Activated naive CD4-positive, alpha-beta T cell treated with anti-CD3 and anti-CD28 coated beads, Interleukin-2, amount 50 U/mL, for 72 hours (primary cell): Measurements from ENCODE around the gene SHC1. TPM values are rescaled to one million over a fixed set of nuclear protein-coding genes. Genes with fewer than 3 reads are reported as not detected.

Experiments used
- ATAC-seq, 2 donors: fragments of 150-1000 bp; cut with Tn5 transposase; 2 replicates each; pipeline ENCODE4 v1.10.0; 2021; ENCODE audit warnings: mild to moderate bottlenecking in 2 of 2, moderate library complexity in 2 of 2
- DNase-seq, 2 donors: peaks; one replicate each; pipeline ENCODE4 v3.0.0; 2021 to 2022; ENCODE audit warnings: low spot score in 2 of 2
- H3K27ac Mint-ChIP-seq, 2 donors: one replicate each; pipeline ENCODE4 v1.8.0; 2022; ENCODE audit warnings: mild to moderate bottlenecking in 2 of 2, mixed read lengths in 2 of 2
- H3K36me3 Mint-ChIP-seq, 2 donors: one replicate each; pipeline ENCODE4 v1.8.0; 2022; ENCODE audit warnings: mixed read lengths in 2 of 2
- H3K9me3 Mint-ChIP-seq, 2 donors: one replicate each; pipeline ENCODE4 v1.8.0; 2022; ENCODE audit warnings: mixed read lengths in 2 of 2
- total RNA-seq, 2 donors: library from RNA; stranded (reverse); gene quantifications; one replicate each; pipeline ENCODE4 v1.2.3, GENCODE V29; 2022

SHC1 gene
- total RNA-seq, 2 donors from 2014 or later, result 50.3 to 76.2 TPM

GRCh38 chr1:154912755-154913154, 57.8 kb downstream of the SHC1 start:
- H3K27ac Mint-ChIP-seq, result no peak overlapping the region
- DNase-seq (no peak), ATAC-seq (no peak)
- peaks cover 0 to 3% of the 10 kb centered on the region in 2 donors for H3K9me3 Mint-ChIP-seq
- H3K36me3 Mint-ChIP-seq, result peaks cover 4 to 9% of the 10 kb centered on the region in 2 donors

Other genes with a start within 250 kb of the SHC1 start
- gene KCNN3, start 100.5 kb downstream of the SHC1 start, total RNA-seq, result under 1 TPM; 0.04 to 0.32 TPM
- gene PMVK, start 34.0 kb downstream of the SHC1 start, total RNA-seq, result 10 to 100 TPM; 12.2 to 34.2 TPM
- 10 to 100 TPM; 40.9 to 41.1 TPM for gene PBXIP1, start 14.6 kb downstream of the SHC1 start, total RNA-seq
- 10 to 100 TPM; 27.7 to 55.3 TPM for gene PYGO2, start 9.0 kb downstream of the SHC1 start, total RNA-seq
- 100 to 1,000 TPM; 202 to 308 TPM for gene CKS1B, start 3.9 kb upstream of the SHC1 start, total RNA-seq
- gene FLAD1, start 12.6 kb upstream of the SHC1 start, total RNA-seq, result 10 to 100 TPM; 40.8 to 41.9 TPM
- under 1 TPM; 0.66 to 0.68 TPM for gene LENEP, start 22.8 kb upstream of the SHC1 start, total RNA-seq
- 100 to 1,000 TPM in 1 of 2 donors, 10 to 100 TPM in 1; 97.4 to 184 TPM for gene ZBTB7B, start 32.1 kb upstream of the SHC1 start, total RNA-seq
- gene DCST2, start 63.0 kb upstream of the SHC1 start, total RNA-seq, result 1 to 10 TPM; 1.5 to 1.8 TPM
- gene DCST1, start 63.1 kb upstream of the SHC1 start, total RNA-seq, result under 1 TPM in 1 of 2 donors, not detected in 1; 0.34 TPM
- gene ADAM15, start 80.6 kb upstream of the SHC1 start, total RNA-seq, result 10 to 100 TPM; 49.9 to 52.8 TPM
- 1 to 10 TPM; 5.7 to 9.5 TPM for gene EFNA4, start 93.0 kb upstream of the SHC1 start, total RNA-seq
- 10 to 100 TPM in 1 of 2 donors, 1 to 10 TPM in 1; 1.7 to 12.6 TPM for gene EFNA3, start 108.1 kb upstream of the SHC1 start, total RNA-seq
- 1 to 10 TPM in 1 of 2 donors, under 1 TPM in 1; 0.68 to 1.6 TPM for gene EFNA1, start 157.1 kb upstream of the SHC1 start, total RNA-seq
- gene SLC50A1, start 165.1 kb upstream of the SHC1 start, total RNA-seq, result 10 to 100 TPM; 47.4 to 49.4 TPM
- gene DPM3, start 169.8 kb upstream of the SHC1 start, total RNA-seq, result 10 to 100 TPM; 26.4 to 40.8 TPM
- gene KRTCAP2, start 202.6 kb upstream of the SHC1 start, total RNA-seq, result 100 to 1,000 TPM; 106 to 162 TPM
- 10 to 100 TPM in 1 of 2 donors, 1 to 10 TPM in 1; 6.8 to 15.2 TPM for gene TRIM46, start 203.1 kb upstream of the SHC1 start, total RNA-seq
- 10 to 100 TPM; 17.2 to 23.6 TPM for gene THBS3, start 237.2 kb upstream of the SHC1 start, total RNA-seq
- 10 to 100 TPM; 46.6 to 57.2 TPM for gene MTX1, start 237.9 kb upstream of the SHC1 start, total RNA-seq